Measurements from ENCODE around the gene CALM1.
"Not testable (repeated sequence)": the region's sequence is repeated elsewhere in the genome, so short reads cannot be mapped to it uniquely, and the experiment has no call there.

CALM1 gene

DNA sequence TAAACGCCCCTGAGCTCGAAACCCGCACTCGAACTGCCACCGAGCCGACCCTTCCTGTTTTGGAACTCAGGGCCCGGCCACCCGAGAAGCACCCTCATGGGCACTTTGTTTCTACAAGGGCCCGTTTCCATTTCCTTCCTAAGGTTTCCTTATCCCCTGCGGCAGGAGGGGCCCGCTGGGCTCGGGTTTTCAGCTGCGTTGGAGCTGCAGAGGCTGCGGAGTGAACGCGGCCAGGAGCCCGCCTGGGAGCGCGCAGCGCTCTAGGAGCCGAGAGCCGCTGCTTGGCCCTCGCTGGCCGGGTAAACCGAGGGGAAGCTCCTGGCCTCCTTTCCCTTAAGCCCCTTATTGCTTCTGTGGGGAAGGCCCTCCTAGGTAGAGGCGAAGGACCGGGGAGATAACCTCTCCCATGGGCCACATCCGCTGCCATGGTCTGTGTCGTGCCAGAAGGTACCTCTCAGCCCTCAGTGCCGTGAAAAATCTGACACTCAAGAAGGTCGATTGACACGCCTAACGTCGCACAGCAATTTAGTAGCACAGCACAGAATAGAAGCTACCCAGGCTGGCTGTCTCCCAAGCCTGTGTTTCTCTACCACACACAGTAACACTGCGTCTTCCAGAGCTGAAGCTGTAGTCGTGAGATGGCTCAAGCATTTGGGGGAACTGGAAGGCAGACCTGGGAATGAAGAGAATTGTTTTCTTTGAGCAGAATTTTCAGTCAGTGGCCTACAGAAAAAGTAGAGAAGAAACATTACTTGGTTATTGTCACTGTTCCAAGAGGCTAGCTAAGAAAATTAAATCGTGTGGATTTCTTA is 12.9 kb upstream of the CALM1 start:
- DNase-seq: no peak

DNA sequence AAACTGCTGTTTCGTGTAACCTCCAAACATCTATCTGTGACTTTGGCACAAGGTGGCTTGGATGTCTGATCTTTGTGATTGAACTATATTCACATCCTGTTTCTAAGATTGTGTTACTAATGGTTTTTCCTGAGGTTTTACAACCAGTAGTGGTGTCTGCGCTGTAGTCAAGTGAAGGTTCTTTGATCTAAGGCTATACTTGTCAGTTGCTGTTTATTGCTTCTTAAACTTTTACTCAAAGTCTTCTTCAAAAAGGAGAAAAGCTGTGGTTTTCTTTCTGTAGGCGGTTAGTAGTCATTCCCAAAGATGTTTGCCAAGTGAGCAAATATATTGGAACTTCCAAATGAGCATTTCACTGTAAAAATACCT is 12.3 kb upstream of the CALM1 start:
- DNase-seq: no peak

DNA sequence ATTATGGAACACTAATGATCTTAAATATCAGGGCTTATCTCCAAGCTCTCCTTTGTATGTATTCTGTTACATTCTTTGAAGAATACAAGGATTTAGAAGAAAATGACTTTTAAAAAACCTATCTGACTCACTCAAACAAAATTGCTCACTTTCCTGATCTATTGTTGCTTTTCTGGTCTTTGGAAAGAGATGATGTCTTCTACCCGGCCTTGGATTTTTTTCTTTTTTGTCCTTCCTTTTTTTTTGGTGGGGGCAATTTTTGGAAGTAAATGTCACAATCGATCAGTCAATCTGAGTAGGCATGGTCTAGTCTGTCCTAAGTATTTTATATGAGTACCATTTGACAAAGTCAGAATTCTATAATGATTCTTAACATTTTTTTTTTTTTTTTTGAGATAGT is 10.5 kb upstream of the CALM1 start:
- no peak for DNase-seq

DNA sequence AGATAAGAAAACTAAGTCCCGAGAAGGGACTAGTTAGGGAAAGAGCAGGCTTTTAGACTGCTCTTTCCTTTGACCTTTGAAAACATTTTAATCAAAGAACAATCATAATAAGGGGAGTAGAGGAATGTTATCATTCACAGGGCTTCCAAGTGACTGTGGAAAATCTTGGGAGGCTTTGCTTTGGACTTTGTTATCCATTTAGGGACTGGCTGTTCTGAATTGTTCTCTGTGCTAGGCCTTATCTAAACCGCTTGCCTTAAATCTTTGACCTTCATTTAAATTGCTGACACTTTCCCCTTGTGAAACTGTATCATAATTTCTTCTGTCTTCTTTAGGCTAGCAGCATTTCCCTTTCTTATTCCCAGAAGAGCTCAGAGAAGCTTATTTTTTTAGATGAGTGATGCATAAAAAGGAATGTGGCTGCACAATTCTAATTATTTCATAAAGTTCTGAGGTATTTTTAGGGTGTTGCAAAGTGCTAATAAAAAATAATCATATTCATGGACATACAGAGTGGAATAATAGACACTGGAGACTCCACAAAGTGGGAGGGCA is 9.5 kb upstream of the CALM1 start:
- DNase-seq: no peak

DNA sequence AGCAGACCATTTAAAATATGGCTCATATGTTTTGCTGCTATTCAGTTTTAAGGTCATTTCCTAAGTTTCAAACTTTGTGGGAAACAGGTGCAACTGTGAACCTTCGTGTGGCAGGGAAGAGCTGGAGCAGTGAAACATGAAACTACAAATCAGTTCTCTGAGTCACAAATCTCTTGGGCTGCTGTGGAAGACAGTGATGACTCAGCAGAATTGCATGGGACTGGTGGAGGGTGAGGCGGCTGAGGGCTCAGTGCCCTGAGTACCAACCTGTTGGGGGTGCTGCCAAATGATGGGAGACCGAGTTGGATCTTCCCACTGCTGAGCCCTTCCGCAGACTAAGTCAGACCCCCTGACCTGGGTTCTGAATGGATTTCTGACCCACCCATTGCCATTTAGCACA is 8.4 kb upstream of the CALM1 start:
- DNase-seq: peak; percentile 74

DNA sequence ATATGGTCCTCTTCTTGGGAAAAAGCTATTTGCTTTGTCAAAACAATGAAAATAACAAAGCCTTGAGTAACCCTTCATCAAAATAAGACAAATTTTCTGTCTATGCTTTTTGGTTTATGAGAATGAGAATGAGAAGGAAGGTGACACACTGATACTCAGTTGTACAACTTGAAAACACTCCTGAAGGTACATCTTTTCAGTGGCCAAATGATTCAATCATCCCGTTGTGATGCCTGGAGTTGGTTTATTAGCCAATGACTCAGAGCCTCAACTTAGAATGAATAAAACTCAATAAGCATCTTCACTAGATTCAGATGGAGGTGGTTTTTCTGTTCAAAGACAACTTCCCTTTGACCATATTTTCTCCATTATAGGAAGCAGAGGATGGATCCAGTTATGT is 7.8 kb upstream of the CALM1 start:
- no peak for DNase-seq

DNA sequence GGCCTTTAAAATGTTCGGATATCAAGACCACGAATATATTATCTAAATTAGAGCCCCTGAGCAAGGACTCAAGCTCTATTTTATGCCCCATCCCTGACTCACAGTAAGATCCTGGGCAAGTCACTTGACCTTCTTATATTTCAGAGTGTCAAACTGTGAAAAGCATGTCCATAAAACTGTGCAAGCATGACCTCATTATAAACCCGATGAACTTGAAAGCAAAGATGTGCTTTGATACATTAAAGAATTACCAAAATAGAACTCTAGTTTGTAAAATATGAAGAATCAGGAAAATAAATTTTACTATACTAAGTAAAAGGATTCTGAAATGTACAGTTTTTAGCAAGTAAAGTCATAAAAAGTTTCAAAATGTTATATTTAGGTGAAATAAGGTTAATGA is 2.9 kb upstream of the CALM1 start:
- no peak for DNase-seq

DNA sequence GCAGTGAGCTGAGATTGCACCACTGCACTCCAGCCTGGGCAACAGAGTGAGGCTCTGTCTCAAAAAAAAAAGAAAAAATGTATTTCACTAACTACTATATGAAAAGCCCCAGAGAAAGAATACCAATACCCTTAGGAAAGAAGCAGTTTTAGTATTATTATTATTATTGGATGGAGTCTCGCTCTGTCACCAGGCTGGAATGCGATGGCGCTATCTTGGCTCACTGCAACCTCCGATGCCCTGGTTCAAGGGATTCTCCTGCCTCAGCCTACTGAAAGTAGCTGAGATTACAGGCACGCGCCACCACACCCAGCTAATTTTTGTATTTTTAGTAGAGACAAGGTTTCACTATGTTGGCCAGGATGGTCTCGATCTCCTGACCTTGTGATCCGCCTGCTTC is 2.0 kb upstream of the CALM1 start:
- not testable (repeated sequence) for DNase-seq

DNA sequence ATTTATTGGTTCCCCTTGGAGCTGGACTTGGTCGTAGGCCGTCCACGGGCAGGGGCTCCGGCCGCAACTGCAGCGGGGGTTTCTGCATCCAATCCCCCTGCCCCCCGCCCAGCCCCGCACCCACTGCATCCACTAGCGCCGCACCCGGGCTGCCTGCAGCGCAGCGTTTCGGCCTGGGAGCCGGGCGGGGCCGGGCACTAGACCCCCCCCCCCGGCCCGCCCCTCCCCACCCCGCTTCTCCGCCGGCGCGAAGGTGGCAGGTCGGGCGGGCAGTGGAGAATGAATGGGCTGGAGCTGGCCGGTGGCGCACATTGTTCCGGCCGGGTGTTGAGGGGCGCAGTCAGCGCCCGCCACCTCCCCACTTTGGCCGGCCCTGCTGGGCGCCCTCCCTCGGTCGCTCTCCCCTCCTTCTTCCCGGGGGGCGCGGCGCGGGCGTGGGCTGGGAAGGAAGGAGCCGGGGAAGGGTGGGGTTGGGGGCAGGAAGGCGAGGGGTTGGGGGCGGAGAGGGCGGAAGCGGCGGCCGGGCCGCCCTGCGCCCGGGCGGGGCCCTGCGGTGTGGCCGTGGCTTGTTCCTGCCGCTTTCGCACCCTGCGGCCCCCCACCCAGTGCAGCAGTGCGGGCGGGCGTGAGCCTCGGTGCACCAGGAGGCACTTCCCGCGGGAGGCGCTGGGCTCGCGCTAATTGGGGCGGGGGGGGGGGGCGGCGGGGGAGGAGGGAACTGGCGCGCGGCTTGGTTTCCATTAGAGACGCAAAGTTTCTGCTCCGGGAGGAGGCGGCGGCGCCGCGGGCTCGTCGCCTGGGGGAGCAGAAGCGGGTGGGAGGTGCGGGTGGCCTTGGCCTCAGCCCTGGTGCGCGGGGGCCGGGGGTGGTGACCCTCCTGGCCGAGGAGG is 841 bp downstream of the CALM1 start:
- DNase-seq: peak; percentile 62

DNA sequence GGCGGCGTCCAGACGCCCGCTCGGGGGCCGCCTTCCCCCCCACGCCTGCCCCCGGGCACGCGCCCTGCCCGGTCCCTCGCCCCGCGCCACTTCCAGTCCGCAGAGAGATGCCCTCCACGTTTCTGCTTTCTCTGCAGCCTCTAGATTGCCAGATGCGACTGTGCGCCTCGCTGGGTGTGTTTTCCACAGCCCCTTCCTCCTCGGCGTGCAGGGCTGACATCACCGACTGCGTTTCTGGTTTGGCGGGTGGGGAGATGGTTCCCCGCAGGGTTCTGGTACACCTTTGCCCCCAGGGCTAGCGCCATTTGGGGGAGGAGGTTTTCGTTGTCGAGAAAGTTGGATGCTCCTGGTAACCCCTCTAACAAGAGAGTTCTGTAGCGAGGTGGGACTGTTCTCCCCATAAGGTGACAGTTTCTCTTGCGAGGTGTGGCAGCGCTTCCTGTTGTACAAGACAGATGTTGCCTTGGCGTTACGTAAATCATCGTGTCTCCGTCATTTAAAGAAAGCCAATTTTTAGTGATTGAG is 1.5 kb downstream of the CALM1 start:
- no peak for DNase-seq

DNA sequence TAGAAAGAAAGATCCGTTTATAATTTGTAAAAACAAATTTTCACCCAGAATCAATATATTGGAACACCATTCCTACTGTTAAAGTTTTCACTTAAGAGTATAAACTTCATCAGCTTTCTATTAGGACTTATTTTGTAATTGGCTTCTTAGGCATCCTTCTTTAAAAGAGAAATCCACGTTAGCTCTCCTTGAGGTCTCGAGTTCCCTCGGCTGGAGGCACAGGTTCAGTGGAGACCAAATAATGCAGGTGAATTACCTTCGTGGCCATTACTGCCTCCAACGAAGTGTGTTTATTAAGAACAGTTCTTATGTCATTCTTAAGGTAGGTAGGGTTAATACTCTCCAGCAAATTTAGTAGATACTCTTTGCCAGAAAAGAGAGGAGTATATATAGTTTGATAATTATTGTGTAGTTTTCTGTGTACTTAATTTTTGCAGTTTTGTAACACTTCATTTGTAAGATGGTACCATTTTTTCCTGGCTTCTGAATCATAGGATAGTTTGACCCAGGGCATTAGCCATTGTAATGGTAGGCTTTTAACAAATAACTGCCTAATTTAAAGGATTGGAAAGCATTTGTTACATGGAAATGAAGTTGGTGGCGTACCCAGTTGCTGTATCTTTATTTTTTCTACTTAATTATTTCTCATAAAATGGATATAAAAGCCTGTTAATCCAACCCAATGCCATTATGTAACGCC is 2.2 kb downstream of the CALM1 start:
- DNase-seq: no peak

DNA sequence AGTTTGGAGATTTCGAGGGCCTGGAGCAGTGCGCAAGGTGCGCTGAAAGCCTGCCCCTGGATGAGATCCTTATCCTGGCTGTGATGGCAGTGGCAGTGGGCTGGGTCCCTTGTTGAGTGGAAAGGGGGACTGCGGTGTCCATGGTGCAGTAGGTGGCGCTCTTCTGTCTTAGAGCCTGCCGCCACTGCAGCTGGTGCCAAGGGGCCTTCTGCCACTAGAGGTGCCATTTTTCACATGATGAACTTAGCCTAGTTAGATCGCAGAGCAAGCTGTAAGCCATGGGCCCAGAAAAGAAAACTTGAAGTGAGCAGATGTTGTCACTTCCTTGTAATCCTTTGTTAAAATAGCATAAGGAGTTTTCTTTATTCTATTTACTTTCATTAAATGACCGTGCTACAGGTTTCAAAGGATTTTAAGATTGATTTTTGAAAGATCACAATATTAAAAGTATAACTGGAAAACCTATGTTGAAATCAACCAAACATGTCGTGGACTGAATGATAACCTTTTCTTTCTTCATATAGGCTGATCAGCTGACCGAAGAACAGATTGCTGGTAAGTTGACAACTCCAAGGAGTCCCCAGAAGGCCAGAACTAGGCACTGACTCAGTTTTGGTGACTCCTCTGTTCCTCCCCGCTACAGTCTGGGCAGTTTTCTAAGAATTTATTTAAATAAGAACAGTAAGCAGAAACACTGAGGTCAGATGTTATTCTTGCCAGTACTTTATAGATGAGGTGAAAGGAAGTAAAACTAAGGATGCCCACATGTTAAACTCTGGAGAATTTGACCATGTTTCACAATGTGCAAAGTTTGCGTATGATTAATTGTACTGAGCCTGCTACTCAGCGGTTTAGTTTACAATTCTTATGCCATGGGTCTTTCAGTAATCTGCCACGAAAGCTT is 3.0 kb downstream of the CALM1 start:
- DNase-seq: peak; percentile 66

DNA sequence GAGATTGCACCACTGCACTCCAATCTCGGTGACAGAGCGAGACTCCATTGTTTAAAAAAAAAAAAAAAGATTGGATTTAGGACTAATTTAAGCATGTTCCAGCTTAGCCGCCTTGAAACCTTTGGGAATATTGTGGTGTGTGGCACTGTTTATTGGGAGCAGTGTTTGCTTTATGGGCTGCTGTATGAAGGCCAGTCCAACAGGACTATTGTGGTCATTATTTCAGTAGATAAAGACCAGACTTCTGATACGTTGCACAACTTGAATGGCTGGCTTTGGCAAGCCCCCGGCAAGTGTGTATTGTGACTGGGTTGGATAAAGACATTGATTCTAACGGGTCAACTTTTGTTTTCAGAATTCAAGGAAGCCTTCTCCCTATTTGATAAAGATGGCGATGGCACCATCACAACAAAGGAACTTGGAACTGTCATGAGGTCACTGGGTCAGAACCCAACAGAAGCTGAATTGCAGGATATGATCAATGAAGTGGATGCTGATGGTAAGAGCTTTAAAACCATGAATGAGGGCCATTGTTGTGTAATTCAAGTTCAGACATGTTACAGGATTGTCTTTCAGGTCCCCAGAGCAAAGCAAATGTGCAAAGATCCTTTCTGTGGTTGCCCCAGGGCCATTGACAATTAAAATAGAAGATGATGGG is 4.2 kb downstream of the CALM1 start:
- no peak for DNase-seq

DNA sequence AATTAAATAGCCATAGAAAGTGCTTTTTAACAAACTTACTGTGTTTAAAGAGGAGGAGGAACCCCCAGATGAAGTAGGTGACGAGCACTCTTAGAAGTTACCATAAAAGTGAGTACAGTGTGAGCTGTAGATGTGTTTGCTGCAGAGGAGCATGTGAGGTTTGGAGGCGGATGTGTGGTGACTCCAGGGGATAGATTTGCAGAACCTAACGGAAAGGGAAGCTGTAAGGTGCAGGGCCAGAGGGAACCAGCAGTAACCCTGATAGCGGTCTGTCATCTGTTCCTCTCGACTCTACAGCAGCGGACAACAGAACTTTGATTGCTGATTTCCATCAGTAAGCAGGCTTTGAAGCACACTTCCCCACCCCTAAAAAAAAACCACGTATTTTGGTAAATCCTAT is 5.2 kb downstream of the CALM1 start:
- no peak for DNase-seq

DNA sequence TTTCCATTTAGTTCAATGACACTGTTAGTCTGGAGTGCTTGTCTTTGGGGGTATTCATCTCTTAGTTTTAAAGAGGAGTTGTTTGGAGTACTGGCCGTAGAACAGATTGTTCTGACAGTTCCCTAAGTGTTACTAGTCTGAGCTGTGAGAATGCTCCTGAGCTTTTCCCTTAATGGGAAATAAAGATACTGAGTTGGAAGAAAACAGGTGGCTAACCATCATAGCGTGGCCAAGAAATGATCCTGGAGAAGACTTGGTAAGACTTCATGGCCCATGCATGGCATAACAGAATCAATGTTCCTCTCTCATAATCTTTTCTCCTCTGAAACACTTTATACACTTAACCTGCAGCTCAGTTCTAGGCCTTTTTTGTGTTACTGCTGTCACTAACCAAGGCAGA is 6.2 kb downstream of the CALM1 start:
- DNase-seq: no peak

DNA sequence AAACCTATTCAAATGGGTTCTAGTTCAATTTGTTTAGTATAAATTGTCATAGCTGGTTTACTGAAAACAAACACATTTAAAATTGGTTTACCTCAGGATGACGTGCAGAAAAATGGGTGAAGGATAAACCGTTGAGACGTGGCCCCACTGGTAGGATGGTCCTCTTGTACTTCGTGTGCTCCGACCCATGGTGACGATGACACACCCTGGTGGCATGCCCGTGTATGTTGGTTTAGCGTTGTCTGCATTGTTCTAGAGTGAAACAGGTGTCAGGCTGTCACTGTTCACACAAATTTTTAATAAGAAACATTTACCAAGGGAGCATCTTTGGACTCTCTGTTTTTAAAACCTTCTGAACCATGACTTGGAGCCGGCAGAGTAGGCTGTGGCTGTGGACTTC is 8.3 kb downstream of the CALM1 start:
- DNase-seq: no peak

DNA sequence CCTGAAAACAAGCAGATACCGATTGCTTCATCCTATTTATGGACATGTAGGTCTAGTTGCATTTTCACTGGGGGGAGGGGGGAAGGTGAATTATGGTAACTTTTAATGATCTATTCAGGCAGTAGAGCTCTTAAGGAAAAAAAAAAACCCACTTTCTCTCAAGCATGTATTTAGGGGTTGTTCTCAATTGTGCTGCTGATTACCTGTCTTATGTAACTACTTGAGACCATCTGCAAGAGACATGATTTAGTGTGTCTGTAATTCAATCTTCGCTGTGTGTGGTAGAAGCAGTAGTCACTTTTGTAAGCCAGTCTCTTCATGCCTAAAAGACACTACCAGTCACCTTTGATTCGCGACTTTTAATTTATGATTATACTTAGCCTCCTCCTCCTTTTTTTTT is 8.9 kb downstream of the CALM1 start:
- DNase-seq: no peak

DNA sequence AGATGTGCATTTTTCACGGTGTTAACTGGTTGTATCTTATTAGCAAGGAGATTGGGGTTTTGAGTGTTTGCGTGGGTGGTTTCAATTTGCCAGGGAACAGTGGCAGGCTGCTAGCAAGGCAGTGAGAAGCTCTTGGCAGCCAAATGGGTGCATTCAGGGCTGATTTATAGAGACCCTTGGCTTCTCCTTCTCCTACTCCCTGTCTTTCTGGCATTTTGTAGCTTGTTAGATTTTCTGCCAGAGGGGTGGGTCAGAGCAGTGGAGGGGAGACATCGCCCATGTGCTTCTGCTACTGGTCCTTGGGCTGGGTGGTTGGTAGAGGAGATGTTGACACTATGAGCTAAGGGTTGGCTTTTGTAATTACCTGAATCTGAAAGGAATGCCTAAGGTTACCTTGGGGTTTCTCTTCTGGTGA is 9.6 kb downstream of the CALM1 start:
- DNase-seq: no peak

DNA sequence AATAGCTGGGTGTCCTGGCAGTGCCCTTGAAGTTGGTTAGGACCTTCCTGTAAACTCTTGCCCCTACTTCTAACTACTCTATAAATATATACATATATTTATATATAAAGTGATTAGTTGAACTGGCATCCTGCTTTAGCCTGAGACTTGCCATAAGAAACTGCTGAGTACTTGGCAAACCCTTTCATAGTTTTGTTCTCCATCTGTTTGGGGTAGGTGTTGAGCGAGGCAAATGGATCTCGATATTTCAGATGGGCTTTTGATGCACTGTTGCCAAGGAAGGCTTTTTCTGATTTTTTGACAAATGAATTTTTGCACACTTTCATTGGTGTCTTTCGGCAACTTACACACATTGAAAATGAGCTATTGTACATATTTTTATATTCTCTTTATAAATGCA is 10.4 kb downstream of the CALM1 start:
- no peak for DNase-seq

DNA sequence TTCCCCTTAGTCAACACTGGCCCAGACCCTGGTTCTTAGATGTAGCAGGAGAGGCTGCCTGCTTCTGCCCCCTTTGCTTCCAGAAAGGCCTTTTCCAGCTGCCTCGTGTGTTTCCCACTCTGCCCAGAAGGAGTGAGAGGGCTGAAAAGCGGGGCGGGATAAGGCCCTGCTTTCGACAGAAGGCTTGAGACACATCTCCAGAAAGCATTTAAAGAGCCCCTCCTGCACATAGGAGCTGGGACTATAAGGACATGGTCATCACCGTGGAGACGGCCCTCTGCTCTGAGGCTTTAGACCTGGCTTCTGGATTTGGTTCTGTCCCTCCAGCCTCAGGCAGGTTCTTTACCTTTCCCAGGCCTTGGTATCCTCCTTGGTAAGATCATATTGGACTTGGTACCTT is 11.9 kb downstream of the CALM1 start:
- DNase-seq: no peak

DNA sequence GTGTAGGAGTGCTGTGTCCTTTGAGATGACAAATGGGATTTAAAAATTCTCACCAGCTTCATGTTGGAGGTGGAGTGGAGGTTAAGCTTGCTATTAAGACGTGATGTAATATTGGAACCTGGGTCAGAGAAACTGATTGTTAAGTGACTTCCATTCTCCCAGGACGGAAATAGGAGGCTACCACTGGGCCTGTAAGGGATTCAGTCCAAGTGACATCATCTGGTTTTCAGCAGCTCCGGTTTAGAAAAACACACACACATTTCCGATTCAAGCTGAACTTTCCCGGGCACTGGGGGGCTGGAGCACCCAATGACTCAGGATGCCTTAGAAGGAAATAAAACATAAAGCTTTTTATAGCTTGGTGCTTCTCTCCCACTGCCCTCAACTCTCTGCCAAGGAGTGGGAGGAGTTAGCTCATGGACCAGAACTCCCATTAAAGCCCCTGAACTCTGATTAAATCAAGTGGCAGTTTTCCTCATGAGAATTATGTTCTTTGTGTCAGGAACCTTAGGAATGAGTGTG is 12.4 kb downstream of the CALM1 start:
- peak; percentile 73 for DNase-seq
